Activated CD4-positive, CD25-positive, alpha-beta regulatory T cell treated with anti-CD3 and anti-CD28 coated beads, Interleukin-2, amount 50 U/mL, for 16 hours (primary cell): ENCODE data around the gene MTUS2.

Experiments used
- DNase-seq: peaks from one replicate; pipeline ENCODE4 v3.0.0-alpha.2; 2020; ENCODE audit warnings: low read depth, low spot score

Gene MTUS2

GRCh38 chr13:29525757-29526156 lies 705.6 kb downstream of the MTUS2 start:
- no peak for DNase-seq

DNA sequence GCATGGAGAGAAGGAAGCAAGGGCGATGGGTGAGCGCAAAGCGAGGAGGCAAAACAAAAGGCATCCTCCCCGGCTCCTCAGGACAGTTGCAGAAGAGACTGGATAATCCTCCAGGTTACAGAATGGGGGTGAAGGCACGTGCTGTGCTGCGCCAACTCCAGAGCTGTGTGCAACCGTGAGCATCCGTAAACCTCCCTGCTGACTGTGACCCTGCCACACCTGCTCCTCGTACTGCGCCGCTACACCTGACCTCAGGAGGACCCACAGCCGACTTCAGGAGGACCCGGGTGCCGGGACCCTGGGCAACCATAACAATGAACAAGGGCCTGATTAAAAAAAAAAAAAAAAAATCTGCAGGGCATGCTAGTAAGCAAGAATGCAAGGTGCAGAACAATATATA lies 706.6 kb downstream of the MTUS2 start:
- no peak for DNase-seq

GRCh38 chr13:29527511-29527910 lies 707.4 kb downstream of the MTUS2 start:
- no peak for DNase-seq

DNA sequence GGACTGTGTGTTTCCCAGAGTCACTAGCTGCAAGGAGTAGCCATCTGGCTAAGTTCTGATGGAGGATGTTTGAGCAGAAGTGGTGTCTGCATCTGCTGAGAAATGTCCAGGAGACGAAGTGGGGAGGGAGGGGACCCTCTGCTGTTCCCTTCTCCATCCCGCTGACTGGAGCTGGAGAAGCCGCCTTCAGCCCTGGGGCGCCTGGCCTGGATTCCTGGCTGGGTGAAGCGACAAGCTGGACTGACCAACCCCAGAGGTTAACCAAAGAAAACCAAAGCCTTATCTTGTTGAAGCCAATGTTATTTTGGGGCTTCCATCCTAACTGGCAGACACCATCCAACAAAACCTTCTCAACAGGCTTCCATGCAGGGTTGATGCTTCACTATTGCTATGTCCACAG lies 707.8 kb downstream of the MTUS2 start:
- DNase-seq: no peak

DNA sequence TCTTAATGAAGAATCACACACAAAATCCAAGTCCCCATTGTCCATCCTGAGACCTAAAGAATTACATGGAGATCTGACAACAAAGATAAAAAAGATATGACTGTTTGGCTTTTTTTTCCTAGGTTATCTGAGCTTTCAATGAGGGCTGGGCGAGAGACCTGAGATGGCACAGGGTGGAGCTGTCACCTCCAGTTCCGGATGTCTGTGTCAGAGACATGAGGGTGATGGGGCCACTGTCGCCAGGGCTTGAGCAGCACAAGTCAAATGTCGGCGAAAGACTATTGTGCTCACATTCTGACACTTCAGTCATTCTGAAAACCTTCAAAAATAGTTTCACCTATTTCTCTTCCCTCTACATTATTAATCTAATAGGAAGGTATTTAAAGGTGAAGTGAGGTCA lies 709.6 kb downstream of the MTUS2 start:
- no peak for DNase-seq

- no peak for DNase-seq
Measured at GRCh38 chr13:29530901-29531300, 710.8 kb downstream of the MTUS2 start.

DNA sequence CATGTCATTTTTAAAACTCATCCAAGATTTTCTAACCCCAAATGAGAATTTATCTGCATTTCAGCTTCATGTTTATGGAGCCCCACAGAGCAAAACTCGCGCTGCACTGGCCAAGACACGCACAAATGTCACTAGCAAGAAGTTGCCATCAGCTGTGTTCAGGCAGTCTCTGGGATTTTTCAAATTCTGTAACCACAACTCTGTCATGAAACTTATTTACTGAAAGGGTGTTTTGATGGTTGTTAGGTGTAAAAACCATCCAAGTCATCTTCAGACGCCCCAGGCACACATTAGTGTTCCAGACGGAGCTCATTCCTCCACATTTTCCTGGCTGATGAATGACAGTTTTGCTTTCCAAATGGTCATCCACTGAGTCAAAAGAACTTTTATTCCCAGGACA lies 712.0 kb downstream of the MTUS2 start:
- DNase-seq: no peak

GRCh38 chr13:29532821-29533220 lies 712.7 kb downstream of the MTUS2 start:
- DNase-seq: no peak

DNA sequence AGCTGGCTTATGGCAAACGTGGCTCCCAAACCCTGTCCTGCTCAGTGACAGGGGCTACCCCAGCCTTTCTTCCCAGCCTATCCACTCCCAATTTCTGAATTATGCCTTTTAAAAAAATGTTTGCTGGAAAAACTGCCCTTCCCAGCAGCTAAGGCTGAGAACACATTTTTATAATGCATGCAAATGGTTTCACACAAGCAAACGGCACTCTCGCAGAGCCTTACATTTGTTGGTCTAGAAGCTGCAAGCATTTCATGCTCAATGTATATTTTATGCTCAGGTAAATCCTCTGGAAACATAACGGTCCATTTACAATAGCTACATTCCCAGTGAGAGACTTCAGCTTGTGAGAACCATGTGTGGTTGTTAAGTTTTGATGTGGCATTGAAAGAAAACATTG lies 713.9 kb downstream of the MTUS2 start:
- no peak for DNase-seq

GRCh38 chr13:29535663-29536655 lies 715.8 kb downstream of the MTUS2 start:
- DNase-seq: no peak

GRCh38 chr13:29536853-29537252 lies 716.7 kb downstream of the MTUS2 start:
- no peak for DNase-seq

DNA sequence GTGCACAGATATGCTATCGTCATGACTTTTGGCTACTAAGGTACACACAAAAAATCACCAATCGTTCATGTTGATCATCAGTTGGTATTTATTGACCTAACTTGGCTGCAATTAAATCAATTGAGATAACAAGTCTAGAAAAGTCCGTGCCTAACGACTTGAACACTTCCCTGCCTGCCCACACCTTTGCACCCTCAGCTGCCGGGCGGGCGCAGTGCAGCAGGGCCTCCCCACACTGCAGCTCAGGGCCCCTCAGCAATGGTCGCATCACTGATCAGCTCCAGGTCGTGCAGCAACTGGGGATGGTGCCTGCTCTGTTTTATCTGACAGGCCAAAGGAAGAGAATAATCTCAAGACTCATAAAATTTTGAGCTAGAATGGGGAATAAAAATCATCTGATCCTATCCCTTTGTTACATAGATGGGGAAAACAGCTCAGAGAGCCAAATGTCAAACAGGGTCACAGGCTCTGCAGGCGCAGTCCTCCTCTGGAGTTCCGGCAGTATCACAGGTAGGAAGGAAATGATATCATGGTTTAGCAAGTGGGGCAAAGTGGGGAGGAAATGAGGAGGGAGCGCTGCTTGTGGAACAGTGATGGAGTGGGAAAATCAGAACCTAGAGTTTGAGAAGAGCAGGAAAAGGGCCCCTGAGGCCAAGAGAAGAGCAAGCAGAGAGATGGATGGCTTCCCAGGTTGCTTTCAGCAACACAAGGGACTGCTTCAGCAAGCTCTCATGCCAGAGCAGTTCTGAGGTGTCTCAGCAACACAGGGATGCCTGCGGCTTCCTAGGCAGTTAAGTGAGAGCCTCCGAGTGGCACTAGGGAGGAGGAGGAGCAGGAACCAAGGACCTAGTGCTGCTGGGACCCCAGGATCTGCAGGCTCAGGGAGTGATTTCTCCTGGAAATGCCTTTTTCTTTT lies 717.9 kb downstream of the MTUS2 start:
- DNase-seq: no peak

DNA sequence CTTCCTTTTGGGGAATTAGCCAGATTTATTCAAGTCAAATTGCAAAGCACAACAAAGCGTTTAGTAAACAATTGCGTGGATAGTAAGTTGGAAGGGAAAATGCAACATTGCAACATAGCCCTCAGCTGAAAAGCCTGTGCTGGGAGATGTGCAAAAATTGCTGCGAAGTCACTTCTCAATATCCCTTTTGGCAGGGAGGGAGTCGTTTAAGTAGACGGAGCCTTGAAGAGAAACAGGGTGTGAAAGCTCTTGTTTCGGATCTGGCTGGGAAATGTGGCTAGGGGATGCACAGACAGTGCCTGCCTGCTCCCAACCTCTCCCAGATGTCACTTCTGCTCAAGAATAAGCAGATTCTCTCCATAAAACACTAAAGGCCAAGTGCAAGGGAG lies 718.5 kb downstream of the MTUS2 start:
- DNase-seq: no peak

GRCh38 chr13:29539856-29540255 lies 719.7 kb downstream of the MTUS2 start:
- no peak for DNase-seq

DNA sequence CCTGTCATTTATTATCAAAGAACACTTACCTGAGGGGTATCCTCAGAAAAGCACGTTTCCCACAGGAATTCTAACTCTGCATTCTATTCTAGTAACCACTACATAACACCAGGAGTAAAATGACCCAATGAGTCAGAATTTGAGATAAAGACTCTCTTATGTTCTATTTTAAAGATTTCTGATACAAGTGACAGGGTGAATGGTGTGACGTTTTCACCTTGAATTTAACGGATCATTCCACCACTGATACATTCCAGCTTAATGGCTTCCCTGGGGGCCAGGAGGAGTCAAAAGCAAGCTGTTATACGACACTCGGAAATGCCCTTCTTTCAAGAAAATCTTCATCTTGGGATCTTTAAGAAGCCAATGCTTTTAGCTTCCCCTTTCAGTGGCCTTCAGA lies 720.2 kb downstream of the MTUS2 start:
- DNase-seq: no peak

GRCh38 chr13:29540799-29541198 lies 720.7 kb downstream of the MTUS2 start:
- no peak for DNase-seq

DNA sequence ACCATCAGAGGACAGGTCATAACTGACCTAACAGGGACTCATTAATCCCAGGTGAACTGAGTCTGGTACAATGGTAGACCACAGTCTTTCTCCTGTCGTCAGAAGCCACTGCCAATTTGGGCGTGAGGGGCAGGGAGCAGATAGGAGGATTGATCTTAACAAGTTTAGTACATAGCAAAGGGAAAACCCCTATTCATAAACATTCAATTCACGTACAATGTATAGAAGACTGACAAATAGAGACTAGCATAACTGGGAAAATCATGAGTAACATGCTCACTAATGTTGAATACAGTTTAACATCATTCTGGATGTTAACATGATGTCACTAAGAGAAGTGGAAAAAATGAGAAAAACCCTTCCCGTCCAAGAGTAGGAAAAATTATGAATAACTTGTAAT lies 721.3 kb downstream of the MTUS2 start:
- DNase-seq: no peak

GRCh38 chr13:29542381-29542780 lies 722.2 kb downstream of the MTUS2 start:
- DNase-seq: no peak

- no peak for DNase-seq
Measured at GRCh38 chr13:29543230-29544215, 723.4 kb downstream of the MTUS2 start.

GRCh38 chr13:29545988-29546387 lies 725.8 kb downstream of the MTUS2 start:
- DNase-seq: no peak

- DNase-seq: no peak
Measured at GRCh38 chr13:29546662-29547061, 726.5 kb downstream of the MTUS2 start.
